Measurements from ENCODE around the gene SPDEF.

SPDEF gene

GRCh38 chr6:34556031-34556471 is at the start of gene SPDEF:
SPDEF (minus strand) TSS chr6:34556329; CDS start chr6:34544455, 11,874 bp downstream.
- DNase-seq (ENCODE audit: low read depth in 2 of 2), result no peak

- no peak for DNase-seq (ENCODE audit: low read depth in 2 of 2)
Measured at GRCh38 chr6:34603707-34604106, 47.6 kb upstream of the SPDEF start.

- no peak for DNase-seq (ENCODE audit: low read depth in 2 of 2)
Measured at GRCh38 chr6:34602318-34603111, 46.4 kb upstream of the SPDEF start.

- DNase-seq (ENCODE audit: low read depth in 2 of 2), result no peak
Measured at GRCh38 chr6:34601706-34602105, 45.6 kb upstream of the SPDEF start.

GRCh38 chr6:34600796-34601195 is 44.7 kb upstream of the SPDEF start:
- DNase-seq (ENCODE audit: low read depth in 2 of 2), result no peak

- DNase-seq (ENCODE audit: low read depth in 2 of 2), result no peak
Measured at GRCh38 chr6:34600101-34600500, 44.0 kb upstream of the SPDEF start.

- DNase-seq (ENCODE audit: low read depth in 2 of 2), result no peak
Measured at GRCh38 chr6:34598712-34599111, 42.6 kb upstream of the SPDEF start.

- DNase-seq (ENCODE audit: low read depth in 2 of 2), result no peak
Measured at GRCh38 chr6:34597605-34598353, 41.6 kb upstream of the SPDEF start.

- no peak for DNase-seq (ENCODE audit: low read depth in 2 of 2)
Measured at GRCh38 chr6:34596798-34597197, 40.7 kb upstream of the SPDEF start.

GRCh38 chr6:34595332-34596184 is 39.4 kb upstream of the SPDEF start:
- DNase-seq (ENCODE audit: low read depth in 2 of 2), result no peak

- no peak for DNase-seq (ENCODE audit: low read depth in 2 of 2)
Measured at GRCh38 chr6:34593701-34594100, 37.6 kb upstream of the SPDEF start.

GRCh38 chr6:34592208-34592952 is 36.3 kb upstream of the SPDEF start:
- no peak for DNase-seq (ENCODE audit: low read depth in 2 of 2)

GRCh38 chr6:34589691-34590090 is 33.6 kb upstream of the SPDEF start:
- DNase-seq (ENCODE audit: low read depth in 2 of 2), result no peak

GRCh38 chr6:34589140-34589539 is 33.0 kb upstream of the SPDEF start:
- no peak for DNase-seq (ENCODE audit: low read depth in 2 of 2)

GRCh38 chr6:34587851-34588250 is 31.7 kb upstream of the SPDEF start:
- DNase-seq (ENCODE audit: low read depth in 2 of 2), result no peak

GRCh38 chr6:34587325-34587724 is 31.2 kb upstream of the SPDEF start:
- no peak for DNase-seq (ENCODE audit: low read depth in 2 of 2)

GRCh38 chr6:34586327-34587040 is 30.4 kb upstream of the SPDEF start:
- no peak for DNase-seq (ENCODE audit: low read depth in 2 of 2)

- no peak for DNase-seq (ENCODE audit: low read depth in 2 of 2)
Measured at GRCh38 chr6:34585512-34586061, 29.5 kb upstream of the SPDEF start.

GRCh38 chr6:34585108-34585507 is 29.0 kb upstream of the SPDEF start:
- no peak for DNase-seq (ENCODE audit: low read depth in 2 of 2)

- no peak for DNase-seq (ENCODE audit: low read depth in 2 of 2)
Measured at GRCh38 chr6:34584694-34585093, 28.6 kb upstream of the SPDEF start.
